Nephron progenitor cell (in vitro differentiated cells): ENCODE results near the gene PAQR5.

ENCODE experiments used
- DNase-seq: peaks from one replicate; pipeline ENCODE4 v3.0.0; 2021
- H3K27ac Mint-ChIP-seq: 2 replicates; pipeline ENCODE4 v1.8.0; 2021; ENCODE audit warnings: mild to moderate bottlenecking, moderate library complexity, mixed read lengths
- H3K27me3 Mint-ChIP-seq: 2 replicates; pipeline ENCODE4 v1.8.0; 2021; ENCODE audit warnings: mild to moderate bottlenecking, low read depth, mixed read lengths; ENCODE audit not compliant: poor library complexity
- H3K36me3 Mint-ChIP-seq: 2 replicates; pipeline ENCODE4 v1.8.0; 2021; ENCODE audit warnings: low read depth, mixed read lengths
- H3K4me1 Mint-ChIP-seq: 2 replicates; pipeline ENCODE4 v1.8.0; 2021; ENCODE audit warnings: mixed read lengths
- H3K4me3 Mint-ChIP-seq: 2 replicates; pipeline ENCODE4 v1.8.0; 2021; ENCODE audit warnings: mild to moderate bottlenecking, moderate library complexity, mixed read lengths
- H3K9me3 Mint-ChIP-seq: 2 replicates; pipeline ENCODE4 v1.8.0; 2021; ENCODE audit warnings: mild to moderate bottlenecking, moderate library complexity, mixed read lengths
- CTCF ChIP-seq: fragments of 200-600 bp; sonication (generic); IDR thresholded peaks from 2 replicates; pipeline ENCODE4 v1.5.0; 2021; ENCODE audit warnings: antibody characterized with exemption

PAQR5 gene

GRCh38 chr15:69390575-69390974 lies 91.9 kb downstream of the PAQR5 start:
- TF ChIP-seq CTCF, result no peak

GRCh38 chr15:69391046-69391757 lies 92.5 kb downstream of the PAQR5 start:
- Mint-ChIP-seq H3K36me3 (no peaks in the 10 kb centered on the region), H3K4me3 (no peak overlapping the region)
- no peak for DNase-seq

More at GRCh38 chr15:69390575-69390974, 91.9 kb downstream of the PAQR5 start:
- no peaks in the 10 kb centered on the region for H3K36me3 Mint-ChIP-seq
- no peak overlapping the region for H3K27ac Mint-ChIP-seq
- DNase-seq, result no peak
- H3K4me1 Mint-ChIP-seq, result peaks cover 26% of the 10 kb centered on the region
- H3K4me3 Mint-ChIP-seq, result no peak overlapping the region
- peaks cover 18% of the 10 kb centered on the region for H3K27me3 Mint-ChIP-seq
- no peaks in the 10 kb centered on the region for H3K9me3 Mint-ChIP-seq

DNA sequence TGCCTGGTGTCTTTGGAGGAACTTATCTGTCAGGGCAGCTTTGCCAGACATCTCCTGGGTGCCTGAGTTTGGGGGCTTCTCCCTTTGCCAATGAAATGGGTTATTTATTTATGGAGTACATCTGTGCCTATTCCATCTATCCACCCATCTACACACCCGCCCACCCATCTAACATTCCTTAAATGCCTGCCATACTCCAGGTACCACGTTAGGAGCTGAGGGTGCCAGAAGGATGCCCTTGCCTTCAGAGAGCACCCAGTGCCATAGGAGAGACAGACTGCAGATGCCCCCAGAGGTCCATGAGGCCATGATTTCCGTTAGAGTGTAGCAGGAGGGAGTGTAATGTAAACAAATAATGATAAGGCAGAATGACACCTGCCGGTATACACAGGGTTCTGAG lies 93.6 kb downstream of the PAQR5 start:
- H3K4me3 Mint-ChIP-seq, result no peak overlapping the region
- no peaks in the 10 kb centered on the region for H3K9me3 Mint-ChIP-seq
- H3K4me1 Mint-ChIP-seq, result peaks cover 26% of the 10 kb centered on the region
- no peak overlapping the region for H3K27ac Mint-ChIP-seq
- peaks cover 25% of the 10 kb centered on the region for H3K27me3 Mint-ChIP-seq
- no peaks in the 10 kb centered on the region for H3K36me3 Mint-ChIP-seq
- no peak for DNase-seq
- TF ChIP-seq CTCF, result no peak

More at GRCh38 chr15:69391046-69391757, 92.5 kb downstream of the PAQR5 start:
- no peak overlapping the region for H3K27ac Mint-ChIP-seq
- H3K27me3 Mint-ChIP-seq, result peaks cover 20% of the 10 kb centered on the region
- H3K4me1 Mint-ChIP-seq, result peaks cover 26% of the 10 kb centered on the region
- no peak for TF ChIP-seq CTCF
- no peaks in the 10 kb centered on the region for H3K9me3 Mint-ChIP-seq

- DNase-seq, result no peak
- peaks cover 26% of the 10 kb centered on the region for H3K4me1 Mint-ChIP-seq
These were observed 95.2 kb downstream of the PAQR5 start for GRCh38 chr15:69393831-69394491.

DNA sequence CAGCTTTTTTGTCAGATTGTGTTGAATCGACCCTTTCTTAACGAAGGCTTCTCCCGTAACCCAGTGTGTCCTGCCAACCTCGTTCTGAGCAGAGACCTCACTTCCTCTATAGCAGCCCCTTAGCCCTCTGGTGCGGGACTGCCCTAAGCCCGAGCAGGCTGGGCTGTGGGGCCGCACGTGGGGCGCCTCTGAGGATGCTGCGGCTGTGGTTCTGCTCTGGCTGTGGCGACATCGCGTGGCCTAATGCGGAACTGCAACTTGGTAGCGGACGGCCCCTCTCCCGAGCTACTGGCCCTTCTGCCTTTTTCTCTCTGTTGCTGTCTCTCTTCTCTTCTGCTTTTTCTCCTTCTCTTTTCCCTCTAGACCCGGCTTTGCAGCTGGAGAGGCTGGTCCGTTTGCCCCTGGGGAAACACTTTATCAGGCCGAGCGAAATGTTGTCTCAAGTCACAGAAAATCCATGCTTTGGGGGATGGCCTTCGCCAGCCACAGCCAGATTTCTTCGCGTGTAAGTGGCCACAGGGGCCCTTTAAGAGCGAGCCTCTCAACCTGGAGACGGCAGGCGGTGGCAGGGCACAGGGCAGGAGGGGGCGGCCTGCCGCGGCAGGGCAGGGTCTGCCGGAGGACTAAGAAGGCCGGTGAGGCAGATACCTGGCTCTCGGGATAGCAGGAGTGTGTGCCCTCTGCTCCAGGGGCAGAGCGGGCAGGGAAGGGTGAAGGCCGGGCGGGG lies 96.0 kb downstream of the PAQR5 start:
- no peaks in the 10 kb centered on the region for H3K9me3 Mint-ChIP-seq
- peak; percentile 98 for DNase-seq
- peaks cover 29% of the 10 kb centered on the region for H3K27me3 Mint-ChIP-seq
- no peak overlapping the region for H3K27ac Mint-ChIP-seq
- peak overlapping the region; percentile 69 for H3K4me3 Mint-ChIP-seq
- peaks cover 26% of the 10 kb centered on the region for H3K4me1 Mint-ChIP-seq
- TF ChIP-seq CTCF, result peak; percentile 97
- no peaks in the 10 kb centered on the region for H3K36me3 Mint-ChIP-seq

More at GRCh38 chr15:69393831-69394491, 95.2 kb downstream of the PAQR5 start:
- TF ChIP-seq CTCF, result no peak
- Mint-ChIP-seq H3K9me3 (no peaks in the 10 kb centered on the region), H3K27me3 (peaks cover 27% of the 10 kb centered on the region), H3K27ac (peak overlapping the region; percentile 51), H3K36me3 (no peaks in the 10 kb centered on the region), H3K4me3 (no peak overlapping the region)
